Neural cell (in vitro differentiated cells): ENCODE data around the gene FAM163A. TPM values are rescaled to one million over a fixed set of nuclear protein-coding genes. Genes with fewer than 3 reads are reported as not detected.

Experiments
- H2AFZ ChIP-seq: fragments of 200-600, 300-800 bp; sonication (generic), shearing (Covaris generic); 2 replicates; pipeline ENCODE4 v1.6.0; 2014; ENCODE audit warnings: low read depth, mild to moderate bottlenecking, antibody characterized with exemption, low read length, moderate library complexity
- H3F3A ChIP-seq: fragments of 200-600 bp; shearing (Covaris generic); 2 replicates; pipeline ENCODE4 v1.6.1; 2016; ENCODE audit warnings: mild to moderate bottlenecking, moderate library complexity, mixed read lengths, antibody characterized with exemption, low read length; ENCODE audit not compliant: insufficient read depth, poor library complexity, severe bottlenecking
- H3K27ac ChIP-seq: fragments of 200-600, 300-800 bp; sonication (generic), shearing (Covaris generic); 2 replicates; pipeline ENCODE4 v1.5.1; 2014; ENCODE audit warnings: mild to moderate bottlenecking, low read length, moderate library complexity
- H3K27me3 ChIP-seq: fragments of 300-800, 200-600 bp; sonication (generic), shearing (Covaris generic); 2 replicates; pipeline ENCODE4 v1.6.0; 2014; ENCODE audit warnings: mild to moderate bottlenecking, low read depth, low read length, moderate library complexity; ENCODE audit not compliant: insufficient read depth
- H3K36me3 ChIP-seq: fragments of 300-800, 200-600 bp; sonication (generic), shearing (Covaris generic); 2 replicates; pipeline ENCODE4 v1.5.1; 2014; ENCODE audit warnings: mild to moderate bottlenecking, antibody characterized with exemption, low read length, moderate library complexity; ENCODE audit not compliant: insufficient read depth
- H3K4me2 ChIP-seq: fragments of 300-800, 200-600 bp; sonication (generic), shearing (Covaris generic); 2 replicates; pipeline ENCODE4 v1.6.0; 2014; ENCODE audit warnings: mild to moderate bottlenecking, low read length
- H3K4me3 ChIP-seq: fragments of 300-800, 200-600 bp; sonication (generic), shearing (Covaris generic); 2 replicates; pipeline ENCODE4 v1.5.1; 2014; ENCODE audit warnings: mild to moderate bottlenecking, low read length, moderate library complexity
- H3K79me2 ChIP-seq: fragments of 200-600 bp; shearing (Covaris generic); replicated peaks from 2 replicates; pipeline ENCODE4 v1.6.0; 2014; ENCODE audit warnings: mild to moderate bottlenecking, low read length, moderate library complexity; ENCODE audit not compliant: insufficient read depth
- H3K9ac ChIP-seq: fragments of 300-800, 200-600 bp; sonication (generic), shearing (Covaris generic); 2 replicates; pipeline ENCODE4 v1.6.1; 2016; ENCODE audit warnings: mild to moderate bottlenecking, low read length, mixed read lengths
- H3K9me2 ChIP-seq: fragments of 200-600 bp; shearing (Covaris generic); 2 replicates; pipeline ENCODE4 v1.6.1; 2016; ENCODE audit warnings: mild to moderate bottlenecking, low read length, mixed read lengths; ENCODE audit not compliant: insufficient read depth
- H3K9me3 ChIP-seq: fragments of 200-600, 300-800 bp; sonication (generic), shearing (Covaris generic); 2 replicates; pipeline ENCODE4 v1.6.1; 2016; ENCODE audit warnings: mild to moderate bottlenecking, mixed run types, low read length, moderate library complexity, mixed read lengths
- H4K20me1 ChIP-seq: fragments of 200-600 bp; shearing (Covaris generic); 2 replicates; pipeline ENCODE4 v1.6.1; 2016; ENCODE audit warnings: mild to moderate bottlenecking, mixed run types; ENCODE audit not compliant: insufficient read depth
- EP300 ChIP-seq: fragments of 450-650 bp; conservative IDR thresholded peaks from 2 replicates; pipeline ENCODE4 v1.6.1; 2014; ENCODE audit warnings: antibody characterized with exemption, mild to moderate bottlenecking, moderate library complexity; ENCODE audit not compliant: poor library complexity, severe bottlenecking
- EZH2 ChIP-seq: fragments of 200-600, 300-800 bp; shearing (Covaris generic), sonication (generic); IDR thresholded peaks from 2 replicates; pipeline ENCODE4 v1.6.1; 2014; ENCODE audit warnings: antibody characterized with exemption, low read length, borderline replicate concordance, mild to moderate bottlenecking; ENCODE audit not compliant: insufficient read depth, poor library complexity, severe bottlenecking
- MXI1 ChIP-seq: fragments of 450-650 bp; conservative IDR thresholded peaks from 2 replicates; pipeline ENCODE4 v1.6.1; 2014; ENCODE audit warnings: antibody characterized with exemption, mild to moderate bottlenecking; ENCODE audit not compliant: poor library complexity, severe bottlenecking
- POLR2AphosphoS5 ChIP-seq: IDR thresholded peaks from 2 replicates; pipeline ENCODE4 v1.6.1; 2012
- RAD21 ChIP-seq: fragments of 450-650 bp; conservative IDR thresholded peaks from 2 replicates; pipeline ENCODE4 v1.6.1; 2014; ENCODE audit warnings: antibody characterized with exemption, mild to moderate bottlenecking, moderate library complexity
- SMC3 ChIP-seq: fragments of 450-650 bp; conservative IDR thresholded peaks from 2 replicates; pipeline ENCODE4 v1.6.1; 2014; ENCODE audit warnings: antibody characterized with exemption, mild to moderate bottlenecking, moderate library complexity; ENCODE audit not compliant: poor library complexity
- TAF1 ChIP-seq: IDR thresholded peaks from 2 replicates; pipeline ENCODE4 v1.6.1; 2012; ENCODE audit warnings: low read depth
- polyA plus RNA-seq: library from polyadenylated mRNA; depleted of rRNA; stranded (reverse); fragments of >200 nt; gene quantifications from 2 replicates; pipeline ENCODE4 v1.2.3, GENCODE V29; 2014
- TF ChIP-seq, protein P1 (sequence below): IDR thresholded peaks from 2 replicates; pipeline ENCODE4 v1.6.1; 2012; ENCODE audit warnings: borderline replicate concordance
- TF ChIP-seq, protein P2 (sequence below): fragments of 450-650 bp; IDR thresholded peaks from 2 replicates; pipeline ENCODE4 v1.5.1; 2014; ENCODE audit warnings: antibody characterized with exemption, mild to moderate bottlenecking, moderate library complexity; ENCODE audit not compliant: poor library complexity, severe bottlenecking

The FAM163A gene
- polyA plus RNA-seq, 1 donor from 2014 or later, result 0.21 TPM

DNA sequence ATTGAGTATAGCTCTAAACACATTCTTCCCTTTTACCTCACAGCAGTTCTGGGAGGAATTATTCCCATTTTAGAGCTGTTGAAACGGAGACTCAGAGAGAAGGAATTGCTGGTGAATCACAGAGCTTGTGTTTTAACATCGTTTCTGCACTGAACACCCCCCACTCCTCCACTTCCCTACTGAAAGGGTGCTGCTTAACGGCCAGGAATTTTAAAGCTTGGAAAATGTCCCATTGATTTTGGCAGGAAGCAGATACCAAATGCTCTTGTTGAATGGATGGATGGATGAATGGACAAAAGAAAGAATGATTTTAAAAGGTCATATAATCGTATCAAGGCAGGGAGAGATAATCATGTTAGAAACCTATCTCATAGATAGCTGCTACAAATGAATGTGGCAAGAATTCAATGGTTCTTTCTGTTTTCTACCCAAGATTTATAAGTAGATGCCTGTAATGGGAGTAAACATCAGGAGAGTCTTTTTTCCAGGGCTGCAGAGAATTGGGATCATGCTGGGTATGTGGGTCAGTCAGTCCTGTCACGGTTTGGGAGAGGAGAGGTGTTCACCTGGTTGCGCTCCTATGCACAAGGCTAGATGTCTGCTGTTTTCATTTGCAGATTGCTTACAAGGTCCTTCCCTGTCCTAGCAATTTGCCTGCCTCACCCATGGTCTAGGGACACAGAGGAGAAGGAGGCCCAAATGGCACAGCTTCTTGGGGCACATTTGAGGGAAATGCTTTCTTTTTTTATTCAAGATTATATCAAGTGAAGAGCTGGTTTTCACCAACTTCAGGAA lies 19.0 kb downstream of the FAM163A start:
- no peak overlapping the region for H3K27ac ChIP-seq
- no peaks in the 10 kb centered on the region for H4K20me1 ChIP-seq
- TF ChIP-seq EZH2 (no peak), MXI1 (no peak)
- TF ChIP-seq, protein P1, sequence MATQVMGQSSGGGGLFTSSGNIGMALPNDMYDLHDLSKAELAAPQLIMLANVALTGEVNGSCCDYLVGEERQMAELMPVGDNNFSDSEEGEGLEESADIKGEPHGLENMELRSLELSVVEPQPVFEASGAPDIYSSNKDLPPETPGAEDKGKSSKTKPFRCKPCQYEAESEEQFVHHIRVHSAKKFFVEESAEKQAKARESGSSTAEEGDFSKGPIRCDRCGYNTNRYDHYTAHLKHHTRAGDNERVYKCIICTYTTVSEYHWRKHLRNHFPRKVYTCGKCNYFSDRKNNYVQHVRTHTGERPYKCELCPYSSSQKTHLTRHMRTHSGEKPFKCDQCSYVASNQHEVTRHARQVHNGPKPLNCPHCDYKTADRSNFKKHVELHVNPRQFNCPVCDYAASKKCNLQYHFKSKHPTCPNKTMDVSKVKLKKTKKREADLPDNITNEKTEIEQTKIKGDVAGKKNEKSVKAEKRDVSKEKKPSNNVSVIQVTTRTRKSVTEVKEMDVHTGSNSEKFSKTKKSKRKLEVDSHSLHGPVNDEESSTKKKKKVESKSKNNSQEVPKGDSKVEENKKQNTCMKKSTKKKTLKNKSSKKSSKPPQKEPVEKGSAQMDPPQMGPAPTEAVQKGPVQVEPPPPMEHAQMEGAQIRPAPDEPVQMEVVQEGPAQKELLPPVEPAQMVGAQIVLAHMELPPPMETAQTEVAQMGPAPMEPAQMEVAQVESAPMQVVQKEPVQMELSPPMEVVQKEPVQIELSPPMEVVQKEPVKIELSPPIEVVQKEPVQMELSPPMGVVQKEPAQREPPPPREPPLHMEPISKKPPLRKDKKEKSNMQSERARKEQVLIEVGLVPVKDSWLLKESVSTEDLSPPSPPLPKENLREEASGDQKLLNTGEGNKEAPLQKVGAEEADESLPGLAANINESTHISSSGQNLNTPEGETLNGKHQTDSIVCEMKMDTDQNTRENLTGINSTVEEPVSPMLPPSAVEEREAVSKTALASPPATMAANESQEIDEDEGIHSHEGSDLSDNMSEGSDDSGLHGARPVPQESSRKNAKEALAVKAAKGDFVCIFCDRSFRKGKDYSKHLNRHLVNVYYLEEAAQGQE, result no peak
- TF ChIP-seq, protein P2, sequence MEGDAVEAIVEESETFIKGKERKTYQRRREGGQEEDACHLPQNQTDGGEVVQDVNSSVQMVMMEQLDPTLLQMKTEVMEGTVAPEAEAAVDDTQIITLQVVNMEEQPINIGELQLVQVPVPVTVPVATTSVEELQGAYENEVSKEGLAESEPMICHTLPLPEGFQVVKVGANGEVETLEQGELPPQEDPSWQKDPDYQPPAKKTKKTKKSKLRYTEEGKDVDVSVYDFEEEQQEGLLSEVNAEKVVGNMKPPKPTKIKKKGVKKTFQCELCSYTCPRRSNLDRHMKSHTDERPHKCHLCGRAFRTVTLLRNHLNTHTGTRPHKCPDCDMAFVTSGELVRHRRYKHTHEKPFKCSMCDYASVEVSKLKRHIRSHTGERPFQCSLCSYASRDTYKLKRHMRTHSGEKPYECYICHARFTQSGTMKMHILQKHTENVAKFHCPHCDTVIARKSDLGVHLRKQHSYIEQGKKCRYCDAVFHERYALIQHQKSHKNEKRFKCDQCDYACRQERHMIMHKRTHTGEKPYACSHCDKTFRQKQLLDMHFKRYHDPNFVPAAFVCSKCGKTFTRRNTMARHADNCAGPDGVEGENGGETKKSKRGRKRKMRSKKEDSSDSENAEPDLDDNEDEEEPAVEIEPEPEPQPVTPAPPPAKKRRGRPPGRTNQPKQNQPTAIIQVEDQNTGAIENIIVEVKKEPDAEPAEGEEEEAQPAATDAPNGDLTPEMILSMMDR, result no peak
- no peaks in the 10 kb centered on the region for H3K79me2 ChIP-seq
- no peaks in the 10 kb centered on the region for H3K9me2 ChIP-seq
- no peaks in the 10 kb centered on the region for H3K27me3 ChIP-seq
- no peak overlapping the region for H2AFZ ChIP-seq
- H3K4me2 ChIP-seq, result no peak overlapping the region
- no peaks in the 10 kb centered on the region for H3F3A ChIP-seq
- H3K4me3 ChIP-seq, result no peak overlapping the region
- H3K9me3 ChIP-seq, result no peaks in the 10 kb centered on the region
- no peak overlapping the region for H3K9ac ChIP-seq
- no peaks in the 10 kb centered on the region for H3K36me3 ChIP-seq

DNA sequence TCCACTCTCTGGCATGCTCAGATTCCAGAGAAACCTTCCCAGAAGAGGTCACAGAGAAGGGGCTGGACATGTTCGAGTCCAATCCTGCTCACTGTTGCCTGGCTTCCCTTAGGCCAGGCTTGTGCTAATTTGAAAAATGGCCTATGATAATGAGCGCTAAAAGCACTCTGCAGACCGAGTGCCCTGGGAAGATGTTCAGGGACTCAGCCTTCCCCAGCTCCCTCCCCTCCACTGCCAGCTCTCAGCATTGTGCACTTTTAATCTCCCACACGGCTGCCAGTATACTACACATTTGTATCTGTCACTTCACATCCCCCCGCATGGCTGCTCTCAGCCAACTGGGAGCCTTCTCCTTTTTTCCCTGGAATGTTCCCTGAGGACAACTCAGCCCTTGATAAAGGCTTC lies 24.1 kb downstream of the FAM163A start:
- H2AFZ ChIP-seq, result no peak overlapping the region
- no peak overlapping the region for H3K27ac ChIP-seq
- no peaks in the 10 kb centered on the region for H3K27me3 ChIP-seq
- H3F3A ChIP-seq, result no peaks in the 10 kb centered on the region
- no peaks in the 10 kb centered on the region for H4K20me1 ChIP-seq
- no peaks in the 10 kb centered on the region for H3K36me3 ChIP-seq
- no peak overlapping the region for H3K4me3 ChIP-seq
- H3K9ac ChIP-seq, result no peak overlapping the region
- TF ChIP-seq, protein P2, result no peak
- TF ChIP-seq EZH2 (no peak), SMC3 (no peak), POLR2AphosphoS5 (no peak), MXI1 (no peak), EP300 (no peak), TAF1 (no peak), RAD21 (no peak)
- TF ChIP-seq, protein P1, result no peak
- no peaks in the 10 kb centered on the region for H3K9me2 ChIP-seq
- H3K79me2 ChIP-seq, result no peaks in the 10 kb centered on the region
- H3K4me2 ChIP-seq, result no peak overlapping the region
- H3K9me3 ChIP-seq, result no peaks in the 10 kb centered on the region
